Osteocyte (in vitro differentiated cells): ENCODE measurements around the gene KRT13. TPM values are rescaled to one million over a fixed set of nuclear protein-coding genes. Genes with fewer than 3 reads are reported as not detected.

Experiments
- DNase-seq: peaks from one replicate; pipeline ENCODE4 v3.0.0; 2021; ENCODE audit warnings: mixed read lengths; ENCODE audit not compliant: unreplicated experiment; ENCODE audit errors: extremely low spot score
- H3K27ac Mint-ChIP-seq: one replicate; pipeline ENCODE4 v1.8.0; 2021; ENCODE audit warnings: mild to moderate bottlenecking, mixed read lengths; ENCODE audit not compliant: unreplicated experiment
- H3K27me3 Mint-ChIP-seq: one replicate; pipeline ENCODE4 v1.8.0; 2021; ENCODE audit warnings: mixed read lengths; ENCODE audit not compliant: unreplicated experiment
- H3K36me3 Mint-ChIP-seq: one replicate; pipeline ENCODE4 v1.8.0; 2021; ENCODE audit warnings: mixed read lengths; ENCODE audit not compliant: unreplicated experiment
- H3K4me1 Mint-ChIP-seq: one replicate; pipeline ENCODE4 v1.8.0; 2021; ENCODE audit warnings: mixed read lengths; ENCODE audit not compliant: unreplicated experiment
- H3K4me3 Mint-ChIP-seq: one replicate; pipeline ENCODE4 v1.8.0; 2021; ENCODE audit warnings: mild to moderate bottlenecking, moderate library complexity, mixed read lengths; ENCODE audit not compliant: unreplicated experiment
- H3K9me3 Mint-ChIP-seq: one replicate; pipeline ENCODE4 v1.8.0; 2021; ENCODE audit warnings: mixed read lengths; ENCODE audit not compliant: unreplicated experiment
- CTCF ChIP-seq: fragments of 200-600 bp; sonication (generic); IDR thresholded peaks from 2 replicates; pipeline ENCODE4 v1.5.0; 2021; ENCODE audit warnings: antibody characterized with exemption, mild to moderate bottlenecking, moderate library complexity
- total RNA-seq: library from RNA; stranded (reverse); gene quantifications from 2 replicates; pipeline ENCODE4 v1.2.1, GENCODE V29; 2021

The KRT13 gene
- total RNA-seq, 1 donor from 2014 or later, result not detected

- no peaks in the 10 kb centered on the region for H3K9me3 Mint-ChIP-seq
- H3K27me3 Mint-ChIP-seq, result no peaks in the 10 kb centered on the region
- TF ChIP-seq CTCF, result no peak
- no peaks in the 10 kb centered on the region for H3K36me3 Mint-ChIP-seq
- no peak within 1 kb of the TSS for H3K4me3 Mint-ChIP-seq
- DNase-seq, result no peak
- no peak within 1 kb of the TSS for H3K27ac Mint-ChIP-seq
- H3K4me1 Mint-ChIP-seq, result peaks cover 12% of the 10 kb centered on the region
Observed at GRCh38 chr17:41518789-41519449, 13.5 kb upstream of the KRT13 start, which contains the start of gene KRT15. TSS of gene KRT15 (minus strand) at chr17:41518890. CDS start at chr17:41518827, 63 bp downstream.

GRCh38 chr17:41518031-41518430 is 12.6 kb upstream of the KRT13 start:
- H3K9me3 Mint-ChIP-seq, result no peaks in the 10 kb centered on the region
- no peak for TF ChIP-seq CTCF
- no peaks in the 10 kb centered on the region for H3K27me3 Mint-ChIP-seq
- peaks cover 12% of the 10 kb centered on the region for H3K4me1 Mint-ChIP-seq
- H3K27ac Mint-ChIP-seq, result no peak overlapping the region
- DNase-seq, result no peak
- H3K36me3 Mint-ChIP-seq, result no peaks in the 10 kb centered on the region
- H3K4me3 Mint-ChIP-seq, result no peak overlapping the region

GRCh38 chr17:41516830-41517283 is 11.4 kb upstream of the KRT13 start:
- Mint-ChIP-seq H3K36me3 (no peaks in the 10 kb centered on the region), H3K4me3 (no peak overlapping the region), H3K27me3 (no peaks in the 10 kb centered on the region), H3K4me1 (peaks cover 7% of the 10 kb centered on the region), H3K27ac (no peak overlapping the region), H3K9me3 (no peaks in the 10 kb centered on the region)
- no peak for TF ChIP-seq CTCF
- no peak for DNase-seq

- Mint-ChIP-seq H3K27ac (no peak overlapping the region), H3K9me3 (no peaks in the 10 kb centered on the region), H3K36me3 (no peaks in the 10 kb centered on the region), H3K4me1 (peaks cover 3% of the 10 kb centered on the region), H3K27me3 (no peaks in the 10 kb centered on the region), H3K4me3 (no peak overlapping the region)
- DNase-seq, result no peak
- no peak for TF ChIP-seq CTCF
Observed at GRCh38 chr17:41516147-41516829, 10.9 kb upstream of the KRT13 start.

GRCh38 chr17:41513168-41513547 is 7.7 kb upstream of the KRT13 start:
- DNase-seq, result no peak
- H3K27me3 Mint-ChIP-seq, result no peaks in the 10 kb centered on the region
- H3K4me1 Mint-ChIP-seq, result no peaks in the 10 kb centered on the region
- H3K4me3 Mint-ChIP-seq, result no peak overlapping the region
- TF ChIP-seq CTCF, result no peak
- no peaks in the 10 kb centered on the region for H3K36me3 Mint-ChIP-seq
- H3K27ac Mint-ChIP-seq, result no peak overlapping the region
- no peaks in the 10 kb centered on the region for H3K9me3 Mint-ChIP-seq
